SK-N-SH (cell line): ENCODE data around the gene PKNOX2.

Experiments
- CTCF ChIP-seq: fragments of 200-600 bp; sonication (generic); IDR thresholded peaks from 2 replicates; pipeline ENCODE4 v1.6.1; 2017; ENCODE audit warnings: antibody characterized with exemption, mild to moderate bottlenecking, moderate library complexity
- ELF1 ChIP-seq: IDR thresholded peaks from 2 replicates; pipeline ENCODE4 v1.4.0; 2012
- EZH2phosphoT487 ChIP-seq: fragments of 200-600 bp; sonication (generic); IDR thresholded peaks from 2 replicates; pipeline ENCODE4 v1.6.1; 2017; ENCODE audit warnings: low read depth, mixed run types, mild to moderate bottlenecking, antibody characterized with exemption, moderate library complexity, borderline replicate concordance
- FOXJ3 ChIP-seq: sonication (generic); formaldehyde crosslinking; IDR thresholded peaks from 2 replicates; pipeline ENCODE4 v1.5.1; 2020; ENCODE audit warnings: mild to moderate bottlenecking, missing genetic modification reagents
- JUND ChIP-seq: IDR thresholded peaks from 2 replicates; pipeline ENCODE4 v1.4.0; 2012
- MXI1 ChIP-seq: IDR thresholded peaks from 2 replicates; pipeline ENCODE4 v1.6.1; 2012; ENCODE audit warnings: mild to moderate bottlenecking, low read depth, low read length, improper control_type of control experiment
- PBX3 ChIP-seq: IDR thresholded peaks from 2 replicates; pipeline ENCODE4; 2012
- POLR2AphosphoS5 ChIP-seq: IDR thresholded peaks from 2 replicates; pipeline ENCODE4 v1.6.1; 2012; ENCODE audit warnings: low read depth, low read length
- RCOR1 ChIP-seq: fragments of 150-350 bp; IDR thresholded peaks from 2 replicates; pipeline ENCODE4 v1.6.1; 2017; ENCODE audit warnings: antibody characterized with exemption, low read length
- USF1 ChIP-seq: IDR thresholded peaks from 2 replicates; pipeline ENCODE4 v1.4.0; 2012; ENCODE audit warnings: low read depth, borderline replicate concordance
- USF2 ChIP-seq: fragments of 150-350 bp; IDR thresholded peaks from 2 replicates; pipeline ENCODE4 v1.6.1; 2017; ENCODE audit warnings: antibody characterized with exemption, low read length, low read depth, borderline replicate concordance
- YY1 ChIP-seq: IDR thresholded peaks from 2 replicates; pipeline ENCODE4 v1.4.0; 2012; ENCODE audit warnings: low read depth, mild to moderate bottlenecking

DNA sequence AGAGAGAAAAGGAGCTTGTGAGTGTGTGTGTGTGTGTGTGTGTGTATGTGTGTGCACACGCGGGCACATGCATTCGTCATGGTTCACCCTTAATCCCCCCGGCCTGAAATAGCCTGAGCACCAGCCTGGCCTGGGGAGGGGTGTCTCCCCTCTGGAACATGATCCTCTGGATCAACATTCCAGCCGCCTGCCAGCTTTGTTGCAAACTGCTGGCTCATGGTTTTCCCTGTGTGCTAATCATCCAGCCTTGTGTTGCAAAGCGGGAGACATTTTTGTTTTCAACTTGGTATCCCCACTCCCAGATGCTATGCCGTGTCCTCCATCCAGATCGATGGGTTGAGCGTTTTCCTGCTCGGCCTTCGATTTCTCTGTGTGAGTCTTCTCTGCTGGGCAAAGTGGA, 237.2 kb downstream of the PKNOX2 start:
- TF ChIP-seq POLR2AphosphoS5: no peak
- no peak for TF ChIP-seq CTCF
- TF ChIP-seq JUND: no peak
- no peak for TF ChIP-seq EZH2phosphoT487
- no peak for TF ChIP-seq ELF1
- no peak for TF ChIP-seq USF2
- no peak for TF ChIP-seq PBX3
- TF ChIP-seq FOXJ3 (CRISPR knock-in tag): no peak
- no peak for TF ChIP-seq RCOR1
- TF ChIP-seq YY1: no peak
- TF ChIP-seq USF1: no peak
- TF ChIP-seq MXI1: no peak
